Loucy (cell line): ENCODE results near the gene OSBPL2.

Experiments used
- H2AFZ ChIP-seq: fragments of 200-600 bp; sonication (generic); 2 replicates; pipeline ENCODE4 v1.6.0; 2016; ENCODE audit warnings: antibody characterized with exemption, mild to moderate bottlenecking, low read length, moderate library complexity
- H3F3A ChIP-seq: fragments of 200-600 bp; 2 replicates; pipeline ENCODE4 v1.6.0; 2016; ENCODE audit warnings: antibody characterized with exemption, low read depth, mild to moderate bottlenecking
- H3K27me3 ChIP-seq: fragments of 200-600 bp; sonication (generic); 2 replicates; pipeline ENCODE4 v1.6.1; 2014; ENCODE audit warnings: low read length, mild to moderate bottlenecking; ENCODE audit not compliant: insufficient read depth, poor library complexity, severe bottlenecking
- H3K36me3 ChIP-seq: fragments of 200-600 bp; sonication (generic); 2 replicates; pipeline ENCODE4 v1.6.1; 2016; ENCODE audit warnings: low read length; ENCODE audit not compliant: insufficient read depth
- H3K4me1 ChIP-seq: fragments of 200-600 bp; sonication (generic); 2 replicates; pipeline ENCODE4 v1.5.1; 2014; ENCODE audit warnings: low read length, mild to moderate bottlenecking; ENCODE audit not compliant: insufficient read depth, poor library complexity, severe bottlenecking
- H3K4me2 ChIP-seq: fragments of 200-600 bp; sonication (generic); 2 replicates; pipeline ENCODE4 v1.6.0; 2014; ENCODE audit warnings: antibody characterized with exemption, low read length, low read depth, mild to moderate bottlenecking; ENCODE audit not compliant: poor library complexity, severe bottlenecking
- H3K4me3 ChIP-seq: fragments of 200-600 bp; sonication (generic); 2 replicates; pipeline ENCODE4 v1.5.1; 2014; ENCODE audit warnings: low read length, mild to moderate bottlenecking, mixed read lengths; ENCODE audit not compliant: poor library complexity, severe bottlenecking
- H3K79me2 ChIP-seq: fragments of 200-600 bp; sonication (generic); 2 replicates; pipeline ENCODE4 v1.6.1; 2014; ENCODE audit warnings: low read length; ENCODE audit not compliant: insufficient read depth
- H3K9ac ChIP-seq: fragments of 200-600 bp; sonication (generic); 2 replicates; pipeline ENCODE4 v1.6.0; 2014; ENCODE audit warnings: mild to moderate bottlenecking, low read depth, low read length, moderate library complexity; ENCODE audit not compliant: poor library complexity, severe bottlenecking
- H3K9me2 ChIP-seq: fragments of 200-600 bp; sonication (generic); replicated peaks from 2 replicates; pipeline ENCODE4 v1.6.1; 2016; ENCODE audit warnings: low read depth, low read length, mixed read lengths
- H3K9me3 ChIP-seq: fragments of 200-600 bp; sonication (generic); 2 replicates; pipeline ENCODE4 v1.6.1; 2014; ENCODE audit warnings: mild to moderate bottlenecking, antibody characterized with exemption, low read length, low read depth; ENCODE audit not compliant: insufficient read depth
- H4K20me1 ChIP-seq: fragments of 200-600 bp; sonication (generic); 2 replicates; pipeline ENCODE4 v1.6.0; 2014; ENCODE audit warnings: antibody characterized with exemption, low read length, mild to moderate bottlenecking; ENCODE audit not compliant: insufficient read depth, poor library complexity, severe bottlenecking
- CTCF ChIP-seq: fragments of 200-600 bp; sonication (generic); conservative IDR thresholded peaks from 2 replicates; pipeline ENCODE4 v1.5.1; 2014; ENCODE audit warnings: mild to moderate bottlenecking, antibody characterized with exemption, low read length
- EZH2phosphoT487 ChIP-seq: fragments of 200-600 bp; IDR thresholded peaks from 2 replicates; pipeline ENCODE4 v1.6.1; 2018; ENCODE audit warnings: antibody characterized with exemption, mild to moderate bottlenecking, moderate library complexity, borderline replicate concordance

Gene OSBPL2

GRCh38 chr20:62255976-62256375 is 17.7 kb downstream of the OSBPL2 start:
- Histone ChIP-seq H3K79me2 (peaks cover 81% of the 10 kb centered on the region), H3K9me2 (no peaks in the 10 kb centered on the region), H3K4me3 (no peak overlapping the region), H3K36me3 (peaks cover 42% of the 10 kb centered on the region; the same call in 1 of the 2 replicates), H3K4me1 (no peaks in the 10 kb centered on the region), H3K9me3 (no peaks in the 10 kb centered on the region), H4K20me1 (peaks cover 32% of the 10 kb centered on the region), H3K4me2 (no peak overlapping the region), H3F3A (no peaks in the 10 kb centered on the region), H3K27me3 (no peaks in the 10 kb centered on the region), H2AFZ (no peak overlapping the region), H3K9ac (no peak overlapping the region)
- TF ChIP-seq EZH2phosphoT487 = no peak
- TF ChIP-seq CTCF = no peak

GRCh38 chr20:62258499-62259293 is 20.4 kb downstream of the OSBPL2 start:
- peaks cover 16% of the 10 kb centered on the region for H4K20me1 ChIP-seq
- no peak overlapping the region for H2AFZ ChIP-seq
- H3K27me3 ChIP-seq = no peaks in the 10 kb centered on the region
- H3K4me1 ChIP-seq = no peaks in the 10 kb centered on the region
- no peak overlapping the region for H3K4me3 ChIP-seq
- H3K36me3 ChIP-seq = peaks cover 68% of the 10 kb centered on the region; the same call in 1 of the 2 replicates
- H3K4me2 ChIP-seq = no peak overlapping the region
- no peaks in the 10 kb centered on the region for H3K9me3 ChIP-seq
- H3K9me2 ChIP-seq = no peaks in the 10 kb centered on the region
- no peak overlapping the region for H3K9ac ChIP-seq
- no peaks in the 10 kb centered on the region for H3F3A ChIP-seq
- peaks cover 54% of the 10 kb centered on the region for H3K79me2 ChIP-seq
- TF ChIP-seq EZH2phosphoT487 (no peak), CTCF (no peak)

GRCh38 chr20:62259294-62259565 is 20.9 kb downstream of the OSBPL2 start:
- H3K36me3 ChIP-seq = peaks cover 73% of the 10 kb centered on the region; the same call in 1 of the 2 replicates
- H3K79me2 ChIP-seq = peaks cover 50% of the 10 kb centered on the region
- H3F3A ChIP-seq = no peaks in the 10 kb centered on the region
- no peaks in the 10 kb centered on the region for H3K27me3 ChIP-seq
- TF ChIP-seq EZH2phosphoT487 = no peak
- TF ChIP-seq CTCF = no peak
- peaks cover 12% of the 10 kb centered on the region for H4K20me1 ChIP-seq
- H3K4me1 ChIP-seq = no peaks in the 10 kb centered on the region
- no peaks in the 10 kb centered on the region for H3K9me3 ChIP-seq
- no peak overlapping the region for H2AFZ ChIP-seq
- no peak overlapping the region for H3K4me2 ChIP-seq
- H3K4me3 ChIP-seq = no peak overlapping the region
- no peak overlapping the region for H3K9ac ChIP-seq
- H3K9me2 ChIP-seq = no peaks in the 10 kb centered on the region
